ENCODE results near the gene HIF3A.

DNA sequence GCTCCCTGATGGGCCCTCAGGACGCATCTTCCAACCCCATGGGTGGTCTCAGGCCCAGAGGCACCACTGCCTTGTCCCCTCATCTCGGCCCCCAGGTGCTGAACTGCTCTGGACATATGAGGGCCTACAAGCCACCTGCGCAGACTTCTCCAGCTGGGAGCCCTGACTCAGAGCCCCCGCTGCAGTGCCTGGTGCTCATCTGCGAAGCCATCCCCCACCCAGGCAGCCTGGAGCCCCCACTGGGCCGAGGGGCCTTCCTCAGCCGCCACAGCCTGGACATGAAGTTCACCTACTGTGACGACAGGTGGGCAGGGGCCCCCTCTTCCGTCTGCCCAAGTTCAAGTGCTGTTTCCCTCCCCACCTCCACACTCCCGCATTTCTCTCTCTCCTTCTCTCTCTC, 12.2 kb downstream of the HIF3A start:
- TF ChIP-seq, protein P1, sequence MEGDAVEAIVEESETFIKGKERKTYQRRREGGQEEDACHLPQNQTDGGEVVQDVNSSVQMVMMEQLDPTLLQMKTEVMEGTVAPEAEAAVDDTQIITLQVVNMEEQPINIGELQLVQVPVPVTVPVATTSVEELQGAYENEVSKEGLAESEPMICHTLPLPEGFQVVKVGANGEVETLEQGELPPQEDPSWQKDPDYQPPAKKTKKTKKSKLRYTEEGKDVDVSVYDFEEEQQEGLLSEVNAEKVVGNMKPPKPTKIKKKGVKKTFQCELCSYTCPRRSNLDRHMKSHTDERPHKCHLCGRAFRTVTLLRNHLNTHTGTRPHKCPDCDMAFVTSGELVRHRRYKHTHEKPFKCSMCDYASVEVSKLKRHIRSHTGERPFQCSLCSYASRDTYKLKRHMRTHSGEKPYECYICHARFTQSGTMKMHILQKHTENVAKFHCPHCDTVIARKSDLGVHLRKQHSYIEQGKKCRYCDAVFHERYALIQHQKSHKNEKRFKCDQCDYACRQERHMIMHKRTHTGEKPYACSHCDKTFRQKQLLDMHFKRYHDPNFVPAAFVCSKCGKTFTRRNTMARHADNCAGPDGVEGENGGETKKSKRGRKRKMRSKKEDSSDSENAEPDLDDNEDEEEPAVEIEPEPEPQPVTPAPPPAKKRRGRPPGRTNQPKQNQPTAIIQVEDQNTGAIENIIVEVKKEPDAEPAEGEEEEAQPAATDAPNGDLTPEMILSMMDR (IDR thresholded peaks at IDR 0.05; ENCODE audit: control extremely low read depth in 1 of 3, insufficient read depth in 1 of 3, low read depth in 1 of 3, low read length in 3 of 3): no peak
- no peak for TF ChIP-seq RAD21 (IDR thresholded peaks at IDR 0.05 in 1 of 2, conservative IDR thresholded peaks at IDR 0.05 in 1 of 2; ENCODE audit: low read depth in 2 of 2, low read length in 2 of 2)
- TF ChIP-seq CREB1 (IDR thresholded peaks at IDR 0.05): no peak

All from H1 (cell line).